H54 (cell line): ENCODE data around the gene FAM187B.
A peak's percentile ranks its signal among the peaks of the same experiment; 100 is the strongest.

Experiments
- DNase-seq: peaks from one replicate; pipeline ENCODE4 v3.0.0; 2011; ENCODE audit warnings: low spot score, mixed read lengths; ENCODE audit not compliant: insufficient read length
- FAIRE-seq: peaks from 3 replicates; lab custom pipeline; 2011; peaks lifted over from hg19 to GRCh38; lab: Jason Lieb, UNC
- POLR2A ChIP-seq: IDR thresholded peaks from 2 replicates; pipeline ENCODE4 v1.6.1; 2011; ENCODE audit warnings: low read depth, mild to moderate bottlenecking, low read length

The FAM187B gene

GRCh38 chr19:35217649-35217990 lies 10.9 kb downstream of the FAM187B start:
- TF ChIP-seq POLR2A, result no peak
- FAIRE-seq (no peak), DNase-seq (no peak)

GRCh38 chr19:35216833-35217648 lies 11.5 kb downstream of the FAM187B start:
- DNase-seq (no peak), FAIRE-seq (no peak)
- no peak for TF ChIP-seq POLR2A

- TF ChIP-seq POLR2A, result no peak
- FAIRE-seq, result no peak
- no peak for DNase-seq
Measured at GRCh38 chr19:35216016-35216832, 12.3 kb downstream of the FAM187B start.

- DNase-seq (no peak), FAIRE-seq (no peak)
- TF ChIP-seq POLR2A, result no peak
Measured at GRCh38 chr19:35214766-35215422, 13.6 kb downstream of the FAM187B start.

- DNase-seq, result peak; percentile 68
- no peak for FAIRE-seq
- TF ChIP-seq POLR2A, result no peak
Measured at GRCh38 chr19:35213663-35214632, 14.6 kb downstream of the FAM187B start.

GRCh38 chr19:35212241-35212640 lies 16.3 kb downstream of the FAM187B start:
- DNase-seq, result no peak
- no peak for FAIRE-seq
- TF ChIP-seq POLR2A, result no peak

- FAIRE-seq (no peak), DNase-seq (no peak)
- no peak for TF ChIP-seq POLR2A
Measured at GRCh38 chr19:35211545-35212230, 16.9 kb downstream of the FAM187B start.

GRCh38 chr19:35209646-35210045 lies 18.9 kb downstream of the FAM187B start:
- no peak for DNase-seq

GRCh38 chr19:35208121-35208520 lies 20.4 kb downstream of the FAM187B start:
- no peak for TF ChIP-seq POLR2A
- FAIRE-seq, result no peak
- DNase-seq, result no peak

More at GRCh38 chr19:35209646-35210045, 18.9 kb downstream of the FAM187B start:
- no peak for FAIRE-seq
- TF ChIP-seq POLR2A, result no peak

- TF ChIP-seq POLR2A, result no peak
- no peak for FAIRE-seq
Measured at GRCh38 chr19:35207391-35207871, 21.1 kb downstream of the FAM187B start.

GRCh38 chr19:35206855-35207254 lies 21.7 kb downstream of the FAM187B start:
- no peak for FAIRE-seq
- no peak for TF ChIP-seq POLR2A
- DNase-seq, result no peak

More at GRCh38 chr19:35207391-35207871, 21.1 kb downstream of the FAM187B start:
- no peak for DNase-seq

GRCh38 chr19:35206379-35206778 lies 22.2 kb downstream of the FAM187B start:
- FAIRE-seq (no peak), DNase-seq (no peak)
- TF ChIP-seq POLR2A, result no peak
